ENCODE results near the gene GARS1.
"Not testable (repeated sequence)": the region's sequence is repeated elsewhere in the genome, so short reads cannot be mapped to it uniquely, and the experiment has no call there.

The GARS1 gene

DNA sequence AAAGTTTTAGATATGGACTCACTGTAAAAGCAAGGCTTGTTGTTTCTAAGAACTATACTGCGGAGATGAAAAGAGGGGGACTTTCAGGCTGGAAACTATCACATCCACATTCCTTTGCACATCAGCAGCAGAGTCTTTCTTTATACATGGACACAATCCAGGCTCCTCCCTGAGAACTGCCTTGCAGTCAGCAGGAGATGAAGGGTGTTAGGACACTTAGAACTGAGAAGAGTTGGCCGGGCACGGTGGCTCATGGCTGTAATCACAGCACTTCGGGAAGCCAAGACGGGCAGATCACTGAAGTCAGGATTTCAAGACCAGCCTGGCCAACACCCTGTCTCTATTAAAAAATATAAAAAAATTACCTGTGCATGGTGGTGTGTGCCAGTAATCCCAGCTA, 9.7 kb upstream of the GARS1 start:
- TF ChIP-seq, protein P1, sequence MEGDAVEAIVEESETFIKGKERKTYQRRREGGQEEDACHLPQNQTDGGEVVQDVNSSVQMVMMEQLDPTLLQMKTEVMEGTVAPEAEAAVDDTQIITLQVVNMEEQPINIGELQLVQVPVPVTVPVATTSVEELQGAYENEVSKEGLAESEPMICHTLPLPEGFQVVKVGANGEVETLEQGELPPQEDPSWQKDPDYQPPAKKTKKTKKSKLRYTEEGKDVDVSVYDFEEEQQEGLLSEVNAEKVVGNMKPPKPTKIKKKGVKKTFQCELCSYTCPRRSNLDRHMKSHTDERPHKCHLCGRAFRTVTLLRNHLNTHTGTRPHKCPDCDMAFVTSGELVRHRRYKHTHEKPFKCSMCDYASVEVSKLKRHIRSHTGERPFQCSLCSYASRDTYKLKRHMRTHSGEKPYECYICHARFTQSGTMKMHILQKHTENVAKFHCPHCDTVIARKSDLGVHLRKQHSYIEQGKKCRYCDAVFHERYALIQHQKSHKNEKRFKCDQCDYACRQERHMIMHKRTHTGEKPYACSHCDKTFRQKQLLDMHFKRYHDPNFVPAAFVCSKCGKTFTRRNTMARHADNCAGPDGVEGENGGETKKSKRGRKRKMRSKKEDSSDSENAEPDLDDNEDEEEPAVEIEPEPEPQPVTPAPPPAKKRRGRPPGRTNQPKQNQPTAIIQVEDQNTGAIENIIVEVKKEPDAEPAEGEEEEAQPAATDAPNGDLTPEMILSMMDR (IDR thresholded peaks at IDR 0.05; ENCODE audit: borderline replicate concordance, control extremely low read depth, extremely low read depth, insufficient read depth, missing control alignments), result no peak
- no peak for DNase-seq (ENCODE audit: low spot score)
- in situ Hi-C loops (cut with MboI; ENCODE audit: low sequenced_read_pairs, unreplicated experiment), result no loop called here

DNA sequence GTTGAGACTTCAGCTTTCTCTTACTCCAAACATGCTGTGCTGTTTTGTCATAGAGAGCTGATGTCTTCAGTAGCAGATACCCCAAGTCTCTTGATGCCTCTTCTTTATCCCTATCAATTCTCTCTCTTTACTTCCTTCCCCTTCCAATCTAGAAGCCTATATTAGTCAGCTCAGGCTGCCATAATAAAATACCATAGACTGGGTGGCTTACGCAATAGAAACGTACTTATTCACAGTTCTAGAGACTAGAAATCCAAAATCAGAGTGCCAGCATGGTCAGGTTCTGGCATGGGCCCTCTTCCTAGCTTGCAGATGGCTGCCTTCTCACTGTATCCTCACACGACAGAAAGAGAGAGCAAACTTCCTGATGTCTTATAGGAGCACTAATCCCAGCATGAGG, 9.0 kb upstream of the GARS1 start:
- DNase-seq (ENCODE audit: low spot score), result no peak
- in situ Hi-C loops (cut with MboI; ENCODE audit: low sequenced_read_pairs, unreplicated experiment), result no loop called here

DNA sequence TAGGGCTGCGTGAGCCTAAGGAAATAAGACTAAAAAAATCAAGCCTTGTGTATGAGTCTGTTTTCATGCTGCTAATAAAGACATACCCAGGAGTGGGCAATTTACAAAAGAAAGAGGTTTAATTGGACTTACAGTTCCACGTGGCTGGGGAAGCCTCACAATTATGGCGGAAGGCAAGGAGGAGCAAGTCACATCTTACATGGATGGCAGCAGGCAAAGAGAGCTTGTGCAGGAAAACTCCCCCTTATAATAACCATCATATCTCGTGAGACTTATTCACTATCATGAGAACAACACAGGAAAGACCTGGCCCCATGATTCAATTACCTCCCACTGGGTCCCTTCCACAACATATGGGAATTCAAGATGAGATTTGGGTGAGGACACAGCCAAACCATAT, 7.1 kb upstream of the GARS1 start:
- in situ Hi-C loops (cut with MboI; ENCODE audit: low sequenced_read_pairs, unreplicated experiment); DNase-seq (ENCODE audit: low spot score): not testable (repeated sequence)

More for the DNA sequence above, 9.0 kb upstream of the GARS1 start:
- TF ChIP-seq, protein P1 (IDR thresholded peaks at IDR 0.05; ENCODE audit: borderline replicate concordance, control extremely low read depth, extremely low read depth, insufficient read depth, missing control alignments), result no peak

DNA sequence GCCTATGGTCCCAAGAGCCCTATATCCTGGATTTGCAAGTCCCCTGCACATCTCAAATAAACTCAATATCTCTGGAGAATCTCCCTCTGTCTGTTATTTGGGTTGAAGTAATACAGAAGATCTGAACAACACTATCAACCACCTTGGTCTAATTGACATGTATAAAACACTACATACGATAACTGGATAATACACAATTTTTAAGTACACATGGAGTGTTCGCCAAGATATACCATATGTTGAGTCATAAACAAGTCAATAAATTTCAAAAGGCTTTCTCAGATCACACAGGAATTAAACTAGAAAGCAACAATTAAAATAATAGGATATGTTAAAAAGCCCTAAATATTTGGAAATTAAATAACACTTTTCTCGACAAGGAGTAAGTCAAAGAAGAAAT, 5.6 kb upstream of the GARS1 start:
- DNase-seq (ENCODE audit: low spot score), result no peak
- in situ Hi-C loops (cut with MboI; ENCODE audit: low sequenced_read_pairs, unreplicated experiment), result no loop called here
- TF ChIP-seq, protein P1 (IDR thresholded peaks at IDR 0.05; ENCODE audit: borderline replicate concordance, control extremely low read depth, extremely low read depth, insufficient read depth, missing control alignments), result no peak

DNA sequence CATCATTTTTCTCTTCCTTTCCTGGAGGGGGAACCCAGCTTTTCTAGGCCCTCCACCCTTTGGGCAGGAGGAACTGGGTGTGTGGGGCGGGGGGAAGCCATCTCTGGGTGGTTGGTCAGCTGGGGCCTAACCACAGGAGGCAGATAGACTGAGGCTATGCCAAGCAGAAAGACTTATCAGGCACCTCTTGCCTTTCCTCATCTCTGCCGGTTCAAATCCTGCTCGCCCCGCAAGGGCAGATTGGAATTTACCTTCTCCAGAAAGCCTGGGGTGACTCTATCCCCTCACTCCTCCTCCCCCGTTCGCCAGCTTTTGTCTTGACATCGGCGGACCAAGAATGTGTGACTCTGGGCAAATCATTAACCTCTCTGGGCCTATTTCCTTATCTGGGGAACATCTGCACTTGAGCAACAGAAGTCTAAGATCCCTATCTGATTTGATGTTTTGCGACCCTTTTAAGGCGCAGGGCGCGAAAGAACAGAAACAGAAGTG, 584 bp upstream of the GARS1 start:
- DNase-seq (ENCODE audit: low spot score), result no peak
- in situ Hi-C loops (cut with MboI; ENCODE audit: low sequenced_read_pairs, unreplicated experiment), result no loop called here
- TF ChIP-seq, protein P1 (IDR thresholded peaks at IDR 0.05; ENCODE audit: borderline replicate concordance, control extremely low read depth, extremely low read depth, insufficient read depth, missing control alignments), result no peak

DNA sequence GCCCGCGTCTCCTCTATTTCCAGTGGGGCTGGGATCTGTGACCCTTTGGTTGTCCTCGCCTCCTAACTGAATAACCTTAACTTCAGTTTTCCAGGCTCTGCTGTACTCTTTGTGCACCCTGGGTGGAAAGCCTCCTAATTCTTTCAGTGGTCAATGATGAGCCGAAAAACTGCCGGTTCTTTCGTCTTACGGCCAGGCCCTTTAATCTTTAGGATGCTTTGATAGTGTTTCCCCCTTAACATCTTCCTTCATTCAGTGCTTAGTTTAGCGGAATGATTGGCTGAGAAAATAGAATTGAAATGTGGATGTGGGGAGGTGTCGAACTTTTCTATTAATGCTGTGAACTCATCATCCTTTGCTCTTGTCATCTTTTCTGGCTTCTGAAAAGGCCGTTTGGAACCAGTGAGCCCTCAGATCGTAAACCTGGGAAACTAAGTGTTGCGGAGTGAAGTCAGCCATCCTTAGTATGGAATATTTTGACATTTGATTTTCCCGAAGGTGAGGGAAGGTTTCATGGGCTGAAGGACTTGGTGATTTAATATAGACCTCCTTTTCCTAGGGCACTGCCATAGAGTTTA, 847 bp downstream of the GARS1 start:
- TF ChIP-seq, protein P1 (IDR thresholded peaks at IDR 0.05; ENCODE audit: borderline replicate concordance, control extremely low read depth, extremely low read depth, insufficient read depth, missing control alignments), result no peak
- no peak for DNase-seq (ENCODE audit: low spot score)
- in situ Hi-C loops (cut with MboI; ENCODE audit: low sequenced_read_pairs, unreplicated experiment), result no loop called here

DNA sequence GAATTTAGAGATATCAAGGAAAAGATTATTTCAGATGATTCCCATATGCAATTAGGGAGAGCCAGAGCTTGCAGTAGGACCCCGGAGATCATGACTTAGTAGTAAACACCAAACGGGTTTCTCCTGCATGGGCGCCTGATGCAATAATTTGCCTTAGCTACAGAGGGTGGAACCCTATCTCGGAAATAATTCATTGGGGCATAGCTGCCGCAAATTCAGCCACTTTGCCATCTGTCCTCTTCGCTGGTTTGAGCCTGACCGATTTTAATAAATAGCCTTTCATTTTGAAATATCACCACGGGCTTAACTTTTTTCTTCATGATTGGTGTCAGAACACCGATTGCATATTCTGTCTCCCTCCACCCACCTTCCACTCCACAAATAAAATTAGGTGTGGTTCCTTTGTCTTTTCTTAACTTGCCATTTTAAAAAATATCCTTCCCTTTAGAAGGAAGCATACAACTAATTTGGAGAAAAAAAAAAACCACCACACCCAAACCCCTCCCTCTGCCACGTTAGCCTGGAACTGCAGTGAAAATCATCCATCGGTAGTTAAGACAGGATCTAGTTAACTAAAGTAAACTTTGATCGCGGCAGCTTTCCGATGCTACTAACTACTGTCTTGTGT, 1.4 kb downstream of the GARS1 start:
- no peak for DNase-seq (ENCODE audit: low spot score)
- in situ Hi-C loops (cut with MboI; ENCODE audit: low sequenced_read_pairs, unreplicated experiment), result no loop called here
- TF ChIP-seq, protein P1 (IDR thresholded peaks at IDR 0.05; ENCODE audit: borderline replicate concordance, control extremely low read depth, extremely low read depth, insufficient read depth, missing control alignments), result no peak

All from GM13976 (cell line).